Esophagus squamous epithelium (tissue), 4 donors: ENCODE data around the gene ASIC3.

ENCODE experiments used
- CTCF ChIP-seq, 6 experiments: fragments of 450-650 bp in 4 of 6; fragments of 200-600 bp in 2 of 6; sonication (generic) in 2 of 6; IDR thresholded peaks; one replicate each; pipeline ENCODE4 v1.5.1; 2016 to 2019; ENCODE audit warnings: antibody characterized with exemption in 6 of 6, mild to moderate bottlenecking in 4 of 6, moderate library complexity in 4 of 6
- POLR2A ChIP-seq, 4 donors: fragments of 450-650 bp; IDR thresholded peaks; one replicate each; pipeline ENCODE4 v1.6.1; 2017; ENCODE audit warnings: antibody characterized with exemption in 4 of 4, mild to moderate bottlenecking in 4 of 4, moderate library complexity in 3 of 4

- TF ChIP-seq POLR2A (IDR thresholded peaks at IDR 0.05) (no peak), CTCF (IDR thresholded peaks at IDR 0.05) (no peak)
Measured at GRCh38 chr7:151089893-151090730, 41.8 kb downstream of the ASIC3 start.
